KBM-7 (cell line): ENCODE data around the gene COL12A1.
A peak's percentile ranks its signal among the peaks of the same experiment; 100 is the strongest.

Source experiments
- DNase-seq: peaks from one replicate; pipeline ENCODE4 v3.0.0-alpha.2; 2015
- in situ Hi-C: fragments of 300-500 bp; cut with MboI; formaldehyde crosslinking; loops from 2 replicates; pipeline ENCODE4 v1.14.3; 2020; ENCODE audit warnings: low sequenced_read_pairs, low pct_unique_long_range_greater_than_20kb, mixed read lengths

Gene COL12A1

GRCh38 chr6:75205776-75206575 is at the start of gene COL12A1:
Gene COL12A1, minus strand, starts transcription at chr6:75206053. Its CDS starts 3,261 bp downstream, at chr6:75202792.
- in situ Hi-C loops: no loop called here
- DNase-seq: no peak

- DNase-seq: no peak
Observed at GRCh38 chr6:75250552-75250951, 44.7 kb upstream of the COL12A1 start.

GRCh38 chr6:75249837-75250236 is 44.0 kb upstream of the COL12A1 start:
- in situ Hi-C loops: no loop called here
- DNase-seq: no peak

More at GRCh38 chr6:75250552-75250951, 44.7 kb upstream of the COL12A1 start:
- in situ Hi-C loops: no loop called here

- no peak for DNase-seq
- in situ Hi-C loops: no loop called here
Observed at GRCh38 chr6:75246386-75246785, 40.5 kb upstream of the COL12A1 start.

- in situ Hi-C loops: no loop called here
- DNase-seq: no peak
Observed at GRCh38 chr6:75244063-75244584, 38.3 kb upstream of the COL12A1 start.

- in situ Hi-C loops: no loop called here
Observed at GRCh38 chr6:75243333-75244062, 37.6 kb upstream of the COL12A1 start, which contains the start of gene COX7A2. Gene COX7A2, minus strand, starts transcription at chr6:75243801. Its CDS starts 67 bp downstream, at chr6:75243734.

GRCh38 chr6:75236630-75237029 is 30.8 kb upstream of the COL12A1 start:
- no peak for DNase-seq
- in situ Hi-C loops: no loop called here

More at GRCh38 chr6:75243333-75244062, 37.6 kb upstream of the COL12A1 start, which contains the start of gene COX7A2:
- peak; percentile 97 for DNase-seq

- in situ Hi-C loops: no loop called here
- no peak for DNase-seq
Observed at GRCh38 chr6:75235271-75235670, 29.4 kb upstream of the COL12A1 start.

- in situ Hi-C loops: no loop called here
- no peak for DNase-seq
Observed at GRCh38 chr6:75234126-75234865, 28.4 kb upstream of the COL12A1 start.

GRCh38 chr6:75233092-75233615 is 27.3 kb upstream of the COL12A1 start:
- no peak for DNase-seq
- in situ Hi-C loops: no loop called here

- in situ Hi-C loops: no loop called here
Observed at GRCh38 chr6:75230484-75231325, 24.9 kb upstream of the COL12A1 start.

GRCh38 chr6:75224303-75224926 is 18.6 kb upstream of the COL12A1 start:
- no peak for DNase-seq
- in situ Hi-C loops: no loop called here

More at GRCh38 chr6:75230484-75231325, 24.9 kb upstream of the COL12A1 start:
- DNase-seq: peak; percentile 57

- no peak for DNase-seq
- in situ Hi-C loops: no loop called here
Observed at GRCh38 chr6:75223428-75223827, 17.6 kb upstream of the COL12A1 start.

- in situ Hi-C loops: no loop called here
- DNase-seq: no peak
Observed at GRCh38 chr6:75222261-75222660, 16.4 kb upstream of the COL12A1 start.

- in situ Hi-C loops: no loop called here
- DNase-seq: no peak
Observed at GRCh38 chr6:75221116-75221515, 15.3 kb upstream of the COL12A1 start.

GRCh38 chr6:75220357-75220756 is 14.5 kb upstream of the COL12A1 start:
- DNase-seq: no peak
- in situ Hi-C loops: no loop called here

- in situ Hi-C loops: no loop called here
Observed at GRCh38 chr6:75219263-75219662, 13.4 kb upstream of the COL12A1 start.

GRCh38 chr6:75217193-75217592 is 11.3 kb upstream of the COL12A1 start:
- in situ Hi-C loops: no loop called here
- no peak for DNase-seq

More at GRCh38 chr6:75219263-75219662, 13.4 kb upstream of the COL12A1 start:
- no peak for DNase-seq
